ENCODE results near the gene AUTS2.

GRCh38 chr7:69967689-69968450 is 369.6 kb downstream of the AUTS2 start:
- TF ChIP-seq, protein P1, sequence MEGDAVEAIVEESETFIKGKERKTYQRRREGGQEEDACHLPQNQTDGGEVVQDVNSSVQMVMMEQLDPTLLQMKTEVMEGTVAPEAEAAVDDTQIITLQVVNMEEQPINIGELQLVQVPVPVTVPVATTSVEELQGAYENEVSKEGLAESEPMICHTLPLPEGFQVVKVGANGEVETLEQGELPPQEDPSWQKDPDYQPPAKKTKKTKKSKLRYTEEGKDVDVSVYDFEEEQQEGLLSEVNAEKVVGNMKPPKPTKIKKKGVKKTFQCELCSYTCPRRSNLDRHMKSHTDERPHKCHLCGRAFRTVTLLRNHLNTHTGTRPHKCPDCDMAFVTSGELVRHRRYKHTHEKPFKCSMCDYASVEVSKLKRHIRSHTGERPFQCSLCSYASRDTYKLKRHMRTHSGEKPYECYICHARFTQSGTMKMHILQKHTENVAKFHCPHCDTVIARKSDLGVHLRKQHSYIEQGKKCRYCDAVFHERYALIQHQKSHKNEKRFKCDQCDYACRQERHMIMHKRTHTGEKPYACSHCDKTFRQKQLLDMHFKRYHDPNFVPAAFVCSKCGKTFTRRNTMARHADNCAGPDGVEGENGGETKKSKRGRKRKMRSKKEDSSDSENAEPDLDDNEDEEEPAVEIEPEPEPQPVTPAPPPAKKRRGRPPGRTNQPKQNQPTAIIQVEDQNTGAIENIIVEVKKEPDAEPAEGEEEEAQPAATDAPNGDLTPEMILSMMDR (conservative IDR thresholded peaks at IDR 0.05 in 1 of 2, IDR thresholded peaks at IDR 0.05 in 1 of 2; ENCODE audit: low read depth in 1 of 2, low read length in 2 of 2) = no peak
- TF ChIP-seq EZH2 (IDR thresholded peaks at IDR 0.05; ENCODE audit: low read length, missing control alignments) = no peak
